GM23338 (cell line): ENCODE data around the gene TNPO3. TPM values are rescaled to one million over a fixed set of nuclear protein-coding genes. Genes with fewer than 3 reads are reported as not detected.

Experiments used
- ATAC-seq: fragments of 200-7000 bp; cut with Tn5 transposase; 3 replicates; pipeline ENCODE4 v1.9.1; 2020
- DNase-seq: peaks from one replicate; pipeline ENCODE4 v3.0.0-alpha.2; 2015; ENCODE audit warnings: low spot score
- H2AFZ ChIP-seq: fragments of 200-600 bp; sonication (generic); 2 replicates; pipeline ENCODE4 v1.8.0; 2016; ENCODE audit warnings: antibody characterized with exemption, mild to moderate bottlenecking, moderate library complexity
- H3F3A ChIP-seq: fragments of 200-600 bp; sonication (generic); replicated peaks from 2 replicates; pipeline ENCODE4 v1.8.0; 2017; ENCODE audit warnings: antibody characterized with exemption, mixed run types, low read depth
- H3K27ac ChIP-seq: fragments of 200-600 bp; sonication (generic); 2 replicates; pipeline ENCODE4 v1.6.1; 2016; ENCODE audit warnings: low read depth
- H3K27me3 ChIP-seq: fragments of 200-600 bp; sonication (generic); 2 replicates; pipeline ENCODE4 v1.8.0; 2016; ENCODE audit warnings: mild to moderate bottlenecking, mixed run types, moderate library complexity; ENCODE audit not compliant: insufficient read depth
- H3K36me3 ChIP-seq: fragments of 200-600 bp; sonication (generic); 2 replicates; pipeline ENCODE4 v1.8.0; 2016; ENCODE audit warnings: mild to moderate bottlenecking; ENCODE audit not compliant: insufficient read depth
- H3K4me1 ChIP-seq: fragments of 200-600 bp; sonication (generic); 2 replicates; pipeline ENCODE4 v1.8.0; 2016; ENCODE audit warnings: mild to moderate bottlenecking, moderate library complexity; ENCODE audit not compliant: insufficient read depth
- H3K4me2 ChIP-seq: fragments of 200-600 bp; sonication (generic); 2 replicates; pipeline ENCODE4 v1.7.1; 2017; ENCODE audit warnings: mixed run types
- H3K4me3 ChIP-seq: fragments of 200-600 bp; sonication (generic); 2 replicates; pipeline ENCODE4 v1.6.1; 2016; ENCODE audit warnings: mixed run types
- H3K79me2 ChIP-seq: fragments of 200-600 bp; sonication (generic); replicated peaks from 2 replicates; pipeline ENCODE4 v1.8.0; 2017; ENCODE audit warnings: mild to moderate bottlenecking; ENCODE audit not compliant: insufficient read depth
- H3K9me2 ChIP-seq: fragments of 200-600 bp; sonication (generic); 2 replicates; pipeline ENCODE4 v1.8.0; 2017; ENCODE audit not compliant: insufficient read depth
- H4K20me1 ChIP-seq: fragments of 200-600 bp; sonication (generic); replicated peaks from 2 replicates; pipeline ENCODE4 v1.8.0; 2017; ENCODE audit warnings: mild to moderate bottlenecking; ENCODE audit not compliant: insufficient read depth
- H3K27ac Mint-ChIP-seq: 2 replicates; pipeline ENCODE4 v1.8.0; 2020; ENCODE audit warnings: inconsistent platforms, mild to moderate bottlenecking, moderate library complexity, mixed read lengths
- H3K27me3 Mint-ChIP-seq: 3 replicates; pipeline ENCODE4 v1.8.0; 2022; ENCODE audit warnings: low read depth, mild to moderate bottlenecking, moderate library complexity, mixed read lengths, inconsistent platforms; ENCODE audit not compliant: insufficient read depth, poor library complexity
- H3K36me3 Mint-ChIP-seq: 3 replicates; pipeline ENCODE4 v1.8.0; 2021; ENCODE audit warnings: low read depth, mild to moderate bottlenecking, inconsistent platforms, moderate library complexity, mixed read lengths
- H3K4me1 Mint-ChIP-seq: 3 replicates; pipeline ENCODE4 v1.8.0; 2020; ENCODE audit warnings: mild to moderate bottlenecking, inconsistent platforms, mixed read lengths
- H3K4me3 Mint-ChIP-seq: 3 replicates; pipeline ENCODE4 v1.8.0; 2021; ENCODE audit warnings: moderate library complexity, mild to moderate bottlenecking, inconsistent platforms, mixed read lengths
- H3K9me3 Mint-ChIP-seq: 3 replicates; pipeline ENCODE4 v1.8.0; 2020; ENCODE audit warnings: moderate library complexity, mild to moderate bottlenecking, inconsistent platforms, mixed read lengths
- CREB1 ChIP-seq: fragments of 250-450 bp; sonication (Bioruptor Pico); IDR thresholded peaks from 2 replicates; pipeline ENCODE4 v1.5.0; 2020; ENCODE audit warnings: low read depth, mild to moderate bottlenecking, moderate library complexity
- EZH2 ChIP-seq: fragments of 200-600 bp; sonication (generic); IDR thresholded peaks from one replicate; pipeline ENCODE4 v1.8.0; 2017; ENCODE audit warnings: antibody characterized with exemption, mild to moderate bottlenecking, low read depth; ENCODE audit not compliant: unreplicated experiment
- STAT1 ChIP-seq: IDR thresholded peaks from one replicate; pipeline ENCODE4 v1.6.1; 2016; ENCODE audit warnings: antibody characterized with exemption; ENCODE audit not compliant: unreplicated experiment
- ZNF114 ChIP-seq: fragments of 250-450 bp; sonication (Bioruptor Pico); IDR thresholded peaks from 2 replicates; pipeline ENCODE4 v1.5.0; 2020; ENCODE audit warnings: mild to moderate bottlenecking, moderate library complexity
- ZNF331 ChIP-seq: fragments of 250-450 bp; sonication (Bioruptor Pico); IDR thresholded peaks from 2 replicates; pipeline ENCODE4 v1.5.0; 2020; ENCODE audit warnings: low read depth, mild to moderate bottlenecking, moderate library complexity
- polyA plus RNA-seq: library from polyadenylated mRNA; unstranded; fragments of >200 nt; fragmentation: Nextera tagmentation; extraction: Ambion mirVana; gene quantifications from 2 replicates; pipeline ENCODE4 v1.2.1, GENCODE V29; 2016
- total RNA-seq: library from RNA; depleted of rRNA; stranded (reverse); fragments of >200 nt; shearing (Covaris generic); gene quantifications from 2 replicates; pipeline ENCODE4 v1.2.3, GENCODE V29; 2014
- TF ChIP-seq, protein P1 (sequence below), 2 experiments: fragments of 200-600 bp in 1 of 2; sonication (generic) in 1 of 2; conservative IDR thresholded peaks; 2 replicates each; pipeline versions ENCODE4 v1.5.1 to v1.6.1; 2016 to 2017; ENCODE audit warnings: antibody characterized with exemption in 2 of 2, low read depth in 2 of 2, mild to moderate bottlenecking in 2 of 2, moderate library complexity in 1 of 2

Gene TNPO3
- total and polyA plus RNA-seq, 2 experiments from 2014 or later = 38.2 to 127 TPM

DNA sequence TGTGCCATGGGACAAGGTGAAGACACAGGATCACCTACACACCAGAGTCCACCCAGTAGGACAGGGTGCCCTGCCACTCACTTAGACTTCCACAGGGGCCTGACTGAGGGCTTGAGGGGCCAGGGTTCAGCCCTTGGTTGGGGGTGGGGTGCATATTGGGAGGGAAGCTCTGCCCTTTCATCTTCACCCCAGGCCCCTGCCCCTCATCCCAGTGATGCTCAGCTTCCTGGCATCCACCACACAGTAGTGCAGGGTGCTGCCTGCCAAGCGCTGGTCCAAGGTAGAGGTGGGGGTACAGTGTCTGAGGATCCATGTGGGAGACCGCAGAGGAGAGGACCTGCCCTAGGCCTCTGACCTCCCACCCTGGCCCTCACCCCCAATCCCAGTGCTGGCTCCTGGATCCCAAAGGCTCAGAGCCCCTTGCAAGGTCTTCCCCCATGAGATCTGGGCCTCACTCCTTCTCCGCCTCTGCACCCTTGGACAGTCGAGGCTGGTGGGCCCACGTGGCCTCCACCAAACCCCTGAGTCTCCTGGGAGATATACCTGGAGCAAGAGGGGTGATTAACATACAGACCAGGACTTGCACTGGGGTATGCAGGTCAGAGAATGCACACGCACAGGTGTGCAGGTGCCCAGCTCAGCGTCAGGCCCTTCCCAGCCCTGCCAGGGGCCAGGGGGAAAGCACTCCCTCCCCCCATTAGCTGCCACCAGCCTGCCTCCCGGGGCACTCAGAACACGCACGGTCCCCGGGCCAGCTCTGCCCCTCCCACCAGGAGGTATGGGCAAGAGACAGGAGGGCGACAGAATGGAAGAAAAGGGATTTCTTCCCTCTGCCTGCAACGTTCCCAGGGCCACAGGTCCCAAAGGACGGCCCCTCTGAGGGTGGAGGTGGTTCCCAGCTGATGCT is 125.8 kb downstream of the TNPO3 start:
- Histone ChIP-seq H3K79me2 (no peaks in the 10 kb centered on the region), H4K20me1 (no peaks in the 10 kb centered on the region), H2AFZ (no peak overlapping the region), H3K4me1 (no peaks in the 10 kb centered on the region), H3K4me2 (no peak overlapping the region), H3K36me3 (no peaks in the 10 kb centered on the region), H3F3A (no peaks in the 10 kb centered on the region), H3K27ac (no peak overlapping the region), H3K9me2 (no peaks in the 10 kb centered on the region), H3K27me3 (no peaks in the 10 kb centered on the region; the same call in 1 of the 2 replicates), H3K4me3 (no peak overlapping the region)
- H3K4me1 Mint-ChIP-seq = peaks cover 3% of the 10 kb centered on the region; the same call in 2 of the 3 replicates
- no peak overlapping the region for H3K4me3 Mint-ChIP-seq
- H3K36me3 Mint-ChIP-seq = no peaks in the 10 kb centered on the region; the same call in 2 of the 3 replicates
- DNase-seq = no peak
- H3K27ac Mint-ChIP-seq = no peak overlapping the region
- no peak for ATAC-seq
- H3K27me3 Mint-ChIP-seq = peaks cover 6% of the 10 kb centered on the region
- no peaks in the 10 kb centered on the region; the same call in 2 of the 3 replicates for H3K9me3 Mint-ChIP-seq
- TF ChIP-seq STAT1 (no peak), CREB1 (no peak), ZNF114 (CRISPR knock-in tag) (no peak), ZNF331 (CRISPR knock-in tag) (no peak)

DNA sequence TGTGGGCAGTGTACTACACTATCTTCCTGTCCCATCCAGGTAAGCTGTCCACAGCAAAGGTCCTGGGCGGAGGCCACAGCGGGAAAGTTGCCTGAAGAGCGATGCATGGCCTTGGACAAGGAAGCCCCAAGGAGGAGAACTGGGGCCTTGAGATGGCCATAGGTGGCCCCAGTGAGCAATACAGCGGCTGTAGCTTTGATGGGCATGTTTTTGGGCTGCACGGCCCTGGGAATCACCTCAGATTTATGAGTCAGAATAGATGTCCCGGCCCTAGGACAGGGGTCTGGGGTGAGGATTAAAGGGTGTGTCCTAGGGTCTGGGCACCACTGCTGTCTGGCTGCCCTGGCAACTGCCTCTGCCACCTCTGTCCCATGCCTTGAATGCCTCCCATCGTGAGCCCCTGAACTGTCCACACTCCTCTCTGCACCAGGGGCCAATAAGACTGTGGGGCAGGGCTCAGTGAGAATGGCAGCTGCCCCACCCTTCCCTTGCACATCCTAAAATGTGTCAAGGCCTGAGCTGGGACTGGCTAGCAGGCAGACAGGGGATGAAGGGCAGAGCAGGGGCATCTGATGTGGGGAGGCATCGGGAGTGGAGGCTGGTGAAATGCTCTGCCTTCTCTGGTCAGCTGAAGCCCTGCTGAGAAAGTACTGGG is 126.6 kb downstream of the TNPO3 start:
- H3K9me3 Mint-ChIP-seq = no peaks in the 10 kb centered on the region; the same call in 2 of the 3 replicates
- Histone ChIP-seq H3F3A (no peaks in the 10 kb centered on the region), H3K27ac (no peak overlapping the region), H3K36me3 (no peaks in the 10 kb centered on the region), H3K9me2 (no peaks in the 10 kb centered on the region), H3K4me3 (no peak overlapping the region), H3K4me2 (no peak overlapping the region), H3K79me2 (no peaks in the 10 kb centered on the region), H2AFZ (no peak overlapping the region), H4K20me1 (no peaks in the 10 kb centered on the region), H3K4me1 (no peaks in the 10 kb centered on the region), H3K27me3 (no peaks in the 10 kb centered on the region; the same call in 1 of the 2 replicates)
- DNase-seq (no peak), ATAC-seq (no peak)
- peaks cover 7% of the 10 kb centered on the region for H3K27me3 Mint-ChIP-seq
- H3K4me1 Mint-ChIP-seq = peaks cover 2% of the 10 kb centered on the region; the same call in 2 of the 3 replicates
- H3K4me3 Mint-ChIP-seq = no peak overlapping the region; the same call in 2 of the 3 replicates
- TF ChIP-seq, protein P1, sequence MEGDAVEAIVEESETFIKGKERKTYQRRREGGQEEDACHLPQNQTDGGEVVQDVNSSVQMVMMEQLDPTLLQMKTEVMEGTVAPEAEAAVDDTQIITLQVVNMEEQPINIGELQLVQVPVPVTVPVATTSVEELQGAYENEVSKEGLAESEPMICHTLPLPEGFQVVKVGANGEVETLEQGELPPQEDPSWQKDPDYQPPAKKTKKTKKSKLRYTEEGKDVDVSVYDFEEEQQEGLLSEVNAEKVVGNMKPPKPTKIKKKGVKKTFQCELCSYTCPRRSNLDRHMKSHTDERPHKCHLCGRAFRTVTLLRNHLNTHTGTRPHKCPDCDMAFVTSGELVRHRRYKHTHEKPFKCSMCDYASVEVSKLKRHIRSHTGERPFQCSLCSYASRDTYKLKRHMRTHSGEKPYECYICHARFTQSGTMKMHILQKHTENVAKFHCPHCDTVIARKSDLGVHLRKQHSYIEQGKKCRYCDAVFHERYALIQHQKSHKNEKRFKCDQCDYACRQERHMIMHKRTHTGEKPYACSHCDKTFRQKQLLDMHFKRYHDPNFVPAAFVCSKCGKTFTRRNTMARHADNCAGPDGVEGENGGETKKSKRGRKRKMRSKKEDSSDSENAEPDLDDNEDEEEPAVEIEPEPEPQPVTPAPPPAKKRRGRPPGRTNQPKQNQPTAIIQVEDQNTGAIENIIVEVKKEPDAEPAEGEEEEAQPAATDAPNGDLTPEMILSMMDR (conservative IDR thresholded peaks at IDR 0.05; ENCODE audit: low read depth in 2 of 2) = peak in 1 of 2 experiments; percentile 41; a peak in 2 of 4 replicates
- TF ChIP-seq EZH2 = no peak
- no peak overlapping the region for H3K27ac Mint-ChIP-seq
- H3K36me3 Mint-ChIP-seq = no peaks in the 10 kb centered on the region; the same call in 2 of the 3 replicates
